ENCODE data around the gene SPTY2D1. TPM values are rescaled to one million over a fixed set of nuclear protein-coding genes. Genes with fewer than 3 reads are reported as not detected.

Gene SPTY2D1
- total RNA-seq, 1 donor from 2014 or later, result 12.6 TPM

DNA sequence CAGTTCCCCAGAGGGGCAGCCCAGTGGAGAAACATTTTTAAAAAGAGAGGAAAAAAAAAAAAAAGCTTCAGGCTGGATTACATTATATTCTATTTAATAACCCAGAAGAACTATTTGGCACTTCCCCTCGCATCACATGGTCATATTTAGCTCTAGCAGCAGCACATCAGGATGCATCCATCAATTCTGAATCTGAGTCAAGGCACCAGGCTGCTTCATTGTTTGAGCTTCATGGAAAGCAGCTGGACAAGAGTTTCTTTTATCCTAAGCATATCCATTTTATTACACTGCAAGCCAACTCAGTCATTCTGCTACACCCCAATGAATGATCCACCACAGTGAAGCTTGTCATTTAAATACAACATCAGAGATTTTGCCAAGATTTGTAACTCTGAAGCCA lies 10.0 kb downstream of the SPTY2D1 start:
- DNase-seq (ENCODE audit: low read depth) (no peak), FAIRE-seq (no peak)
- TF ChIP-seq, protein P1, sequence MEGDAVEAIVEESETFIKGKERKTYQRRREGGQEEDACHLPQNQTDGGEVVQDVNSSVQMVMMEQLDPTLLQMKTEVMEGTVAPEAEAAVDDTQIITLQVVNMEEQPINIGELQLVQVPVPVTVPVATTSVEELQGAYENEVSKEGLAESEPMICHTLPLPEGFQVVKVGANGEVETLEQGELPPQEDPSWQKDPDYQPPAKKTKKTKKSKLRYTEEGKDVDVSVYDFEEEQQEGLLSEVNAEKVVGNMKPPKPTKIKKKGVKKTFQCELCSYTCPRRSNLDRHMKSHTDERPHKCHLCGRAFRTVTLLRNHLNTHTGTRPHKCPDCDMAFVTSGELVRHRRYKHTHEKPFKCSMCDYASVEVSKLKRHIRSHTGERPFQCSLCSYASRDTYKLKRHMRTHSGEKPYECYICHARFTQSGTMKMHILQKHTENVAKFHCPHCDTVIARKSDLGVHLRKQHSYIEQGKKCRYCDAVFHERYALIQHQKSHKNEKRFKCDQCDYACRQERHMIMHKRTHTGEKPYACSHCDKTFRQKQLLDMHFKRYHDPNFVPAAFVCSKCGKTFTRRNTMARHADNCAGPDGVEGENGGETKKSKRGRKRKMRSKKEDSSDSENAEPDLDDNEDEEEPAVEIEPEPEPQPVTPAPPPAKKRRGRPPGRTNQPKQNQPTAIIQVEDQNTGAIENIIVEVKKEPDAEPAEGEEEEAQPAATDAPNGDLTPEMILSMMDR (IDR thresholded peaks at IDR 0.05; ENCODE audit: insufficient read depth, low read length, severe bottlenecking), result no peak
- H3K27me3 ChIP-seq (ENCODE audit: control insufficient read depth, insufficient read depth, low read length), result no peaks in the 10 kb centered on the region
- no peaks in the 10 kb centered on the region for H3K36me3 ChIP-seq (ENCODE audit: control insufficient read depth, insufficient read depth, low read length)
- no peak overlapping the region for H3K4me3 ChIP-seq (ENCODE audit: low read depth, low read length)

DNA sequence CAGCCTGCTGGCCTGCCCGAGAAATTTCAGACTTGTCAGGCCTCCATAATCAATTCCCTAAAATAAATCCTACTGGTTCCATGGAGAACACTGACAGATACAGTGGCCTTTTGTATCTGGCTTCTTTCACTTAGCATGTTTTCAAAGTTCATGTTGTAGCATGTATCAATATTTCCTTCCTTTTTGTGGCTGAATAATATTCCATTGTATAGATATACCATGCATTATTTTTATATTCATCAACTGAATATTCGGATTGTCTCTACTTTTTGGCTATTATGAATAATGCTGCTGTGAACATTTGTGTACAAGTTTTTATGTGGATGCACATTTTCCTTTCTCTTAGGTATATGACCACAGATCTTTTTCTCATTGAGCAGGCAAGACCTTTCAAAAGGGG lies 10.4 kb downstream of the SPTY2D1 start:
- Histone ChIP-seq H3K27me3 (ENCODE audit: control insufficient read depth, insufficient read depth, low read length) (no peaks in the 10 kb centered on the region), H3K4me3 (ENCODE audit: low read depth, low read length) (no peak overlapping the region), H3K36me3 (ENCODE audit: control insufficient read depth, insufficient read depth, low read length) (no peaks in the 10 kb centered on the region)
- FAIRE-seq (no peak), DNase-seq (ENCODE audit: low read depth) (no peak)
- TF ChIP-seq, protein P1 (IDR thresholded peaks at IDR 0.05; ENCODE audit: insufficient read depth, low read length, severe bottlenecking), result no peak

DNA sequence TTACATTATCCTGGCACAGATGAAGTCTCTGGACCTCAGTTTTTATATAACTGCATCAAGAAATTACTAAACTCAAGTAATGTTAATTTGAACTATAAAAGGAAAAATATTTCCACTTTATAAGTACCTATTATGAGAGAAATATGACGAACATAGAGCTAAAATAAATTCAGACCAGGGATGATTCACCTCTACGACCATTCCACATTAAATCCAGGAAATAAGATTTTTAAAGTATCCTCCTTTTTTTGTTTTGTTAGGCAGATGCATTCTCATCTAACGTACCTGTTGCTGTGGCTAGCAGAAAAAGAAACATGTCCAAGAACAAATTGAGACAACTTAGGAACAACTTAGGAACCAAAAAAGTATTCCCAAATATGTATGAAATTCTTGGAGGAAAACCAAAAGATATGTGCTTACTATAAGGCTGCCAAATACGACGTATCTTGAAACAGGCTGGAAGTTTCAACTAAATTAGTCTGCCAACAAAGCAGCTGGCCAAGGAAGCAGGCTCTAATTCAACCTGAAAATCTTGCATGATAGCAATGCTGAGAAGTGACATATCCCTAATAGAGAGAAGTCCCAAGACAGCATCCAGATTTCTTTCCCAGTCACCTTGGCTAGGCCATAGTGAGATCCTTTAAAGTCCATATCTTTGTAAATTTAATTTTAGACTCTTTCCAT lies 15.7 kb downstream of the SPTY2D1 start:
- no peak overlapping the region for H3K4me3 ChIP-seq (ENCODE audit: low read depth, low read length)
- peaks cover 5% of the 10 kb centered on the region for H3K36me3 ChIP-seq (ENCODE audit: control insufficient read depth, insufficient read depth, low read length)
- H3K27me3 ChIP-seq (ENCODE audit: control insufficient read depth, insufficient read depth, low read length), result no peaks in the 10 kb centered on the region
- FAIRE-seq, result no peak
- DNase-seq (ENCODE audit: low read depth), result no peak
- TF ChIP-seq, protein P1 (IDR thresholded peaks at IDR 0.05; ENCODE audit: insufficient read depth, low read length, severe bottlenecking), result no peak

DNA sequence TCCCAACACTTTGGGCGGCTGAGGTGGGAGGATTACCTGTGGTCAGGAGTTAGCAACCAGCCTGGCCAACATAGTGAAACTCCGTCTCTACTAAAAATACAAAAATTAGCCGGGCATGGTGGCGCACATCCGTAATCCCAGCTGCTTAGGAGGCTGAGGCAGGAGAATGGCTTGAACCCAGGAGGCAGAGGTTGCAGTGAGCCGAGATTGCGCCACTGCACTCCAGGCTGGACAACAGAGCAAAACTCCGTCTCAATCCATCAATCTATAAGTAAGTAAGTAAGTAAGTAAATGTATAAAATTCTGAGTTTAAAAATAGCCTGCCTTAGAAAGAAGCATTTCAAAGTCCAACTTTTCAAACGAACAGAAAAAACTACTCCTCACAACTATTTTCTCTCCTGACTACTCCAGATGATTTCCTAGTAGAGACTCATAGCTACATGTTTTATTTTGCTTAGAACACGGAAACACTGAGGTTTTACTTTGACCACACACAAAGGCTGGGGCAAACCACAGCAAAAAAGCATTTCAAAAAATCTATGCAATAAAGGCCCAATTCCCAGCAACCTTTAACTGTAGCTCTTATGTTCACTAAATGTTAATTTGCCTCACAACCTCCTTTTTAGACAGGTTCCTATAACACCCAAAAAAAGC lies 16.3 kb downstream of the SPTY2D1 start:
- Histone ChIP-seq H3K27me3 (ENCODE audit: control insufficient read depth, insufficient read depth, low read length) (no peaks in the 10 kb centered on the region), H3K36me3 (ENCODE audit: control insufficient read depth, insufficient read depth, low read length) (peaks cover 5% of the 10 kb centered on the region), H3K4me3 (ENCODE audit: low read depth, low read length) (no peak overlapping the region)
- TF ChIP-seq, protein P1 (IDR thresholded peaks at IDR 0.05; ENCODE audit: insufficient read depth, low read length, severe bottlenecking), result no peak
- DNase-seq (ENCODE audit: low read depth), result no peak
- no peak for FAIRE-seq

DNA sequence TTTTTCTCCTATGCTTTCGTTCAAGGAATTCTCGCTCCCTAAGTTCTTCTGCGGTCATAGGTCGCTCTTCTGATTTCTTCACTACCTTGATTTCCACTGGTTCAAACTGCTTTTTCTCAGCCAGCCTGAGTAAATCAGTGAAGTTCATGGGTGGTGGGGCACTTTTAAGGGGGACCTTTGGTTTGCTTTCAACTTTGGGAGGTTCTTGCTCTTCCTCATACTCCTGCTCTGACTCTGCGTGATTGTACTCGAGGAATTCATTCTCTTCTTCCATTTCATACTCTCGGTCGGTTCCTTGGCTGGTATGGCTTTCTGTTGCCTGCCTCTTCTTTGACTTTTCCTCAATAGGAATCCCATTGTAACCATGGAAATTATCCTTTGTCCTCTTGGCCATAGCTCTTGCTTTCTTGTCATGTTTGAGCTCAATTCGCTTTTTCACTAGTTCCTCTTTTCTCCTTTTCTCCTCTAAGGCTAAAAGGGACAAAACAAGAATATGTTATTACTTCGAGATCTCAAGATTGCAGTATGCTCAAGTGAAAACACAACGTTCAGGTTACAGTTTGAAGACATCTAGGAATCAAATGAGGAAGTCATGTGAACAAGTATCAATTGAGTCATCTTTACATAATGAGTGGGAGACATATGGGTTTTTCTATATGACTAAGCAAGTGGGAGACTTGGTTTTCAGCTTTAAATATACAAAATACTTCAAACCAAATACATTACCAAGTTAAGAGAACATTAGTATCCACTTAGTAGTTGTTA lies 18.3 kb downstream of the SPTY2D1 start:
- no peak for FAIRE-seq
- peak; percentile 52 for DNase-seq (ENCODE audit: low read depth)
- Histone ChIP-seq H3K36me3 (ENCODE audit: control insufficient read depth, insufficient read depth, low read length) (peaks cover 5% of the 10 kb centered on the region), H3K4me3 (ENCODE audit: low read depth, low read length) (no peak overlapping the region), H3K27me3 (ENCODE audit: control insufficient read depth, insufficient read depth, low read length) (no peaks in the 10 kb centered on the region)
- TF ChIP-seq, protein P1 (IDR thresholded peaks at IDR 0.05; ENCODE audit: insufficient read depth, low read length, severe bottlenecking), result no peak
